ENCODE measurements around the gene CWC27.
"Not testable (repeated sequence)": the region's sequence is repeated elsewhere in the genome, so short reads cannot be mapped to it uniquely, and the experiment has no call there.

DNA sequence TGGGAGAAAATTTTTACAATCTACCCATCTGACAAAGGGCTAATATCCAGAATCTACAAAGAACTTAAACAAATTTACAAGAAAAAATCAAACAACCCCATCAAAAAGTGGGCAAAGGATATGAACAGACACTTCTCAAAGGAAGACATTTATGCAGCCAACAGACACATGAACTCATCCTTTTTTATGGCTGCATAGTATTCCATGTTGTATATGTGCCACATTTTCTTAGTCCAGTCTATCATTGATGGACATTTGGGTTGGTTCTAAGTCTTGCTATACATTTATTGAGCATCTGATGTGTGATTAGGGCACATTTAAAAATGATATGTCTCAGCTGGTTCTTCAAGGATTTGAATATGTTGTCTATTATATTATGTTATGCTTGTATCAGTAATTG, 61.9 kb downstream of the CWC27 start:
- not testable (repeated sequence) for TF ChIP-seq CTCF, POLR2A (IDR thresholded peaks at IDR 0.05)
